BJ (cell line): ENCODE measurements around the gene ANKRD13B. TPM values are rescaled to one million over a fixed set of nuclear protein-coding genes. Genes with fewer than 3 reads are reported as not detected.

Source experiments
- CTCF ChIA-PET: fragments of 350-600 bp; formaldehyde crosslinking; extraction: SDS; loops from one replicate; lab custom pipeline; 2021; ENCODE audit warnings: antibody characterized with exemption, inconsistent platforms; lab: Yijun Ruan, JAX
- POLR2A ChIA-PET: fragments of 300-600 bp; sonication (Branson Sonifier 250); formaldehyde crosslinking; extraction: SDS; loops from one replicate; lab custom pipeline; 2021; ENCODE audit warnings: antibody characterized with exemption; lab: Charles Lee
- DNase-seq: peaks from one replicate; pipeline ENCODE4 v3.0.0-alpha.2; 2011; ENCODE audit warnings: low read depth
- H3K27me3 ChIP-seq: 2 replicates; pipeline ENCODE4 v1.6.0; 2011; ENCODE audit warnings: low read length; ENCODE audit not compliant: control insufficient read depth, insufficient read depth
- H3K36me3 ChIP-seq: 2 replicates; pipeline ENCODE4 v1.5.1; 2011; ENCODE audit warnings: low read length; ENCODE audit not compliant: control insufficient read depth, insufficient read depth
- H3K4me3 ChIP-seq: 2 replicates; pipeline ENCODE4 v1.5.1; 2011; ENCODE audit warnings: low read depth, mild to moderate bottlenecking, control low read depth, low read length
- polyA plus RNA-seq: library from polyadenylated mRNA; depleted of rRNA; stranded (reverse); fragments of >200 nt; gene quantifications from 2 replicates; pipeline ENCODE4 v1.2.3, GENCODE V29; 2011
- TF ChIP-seq, protein P1 (sequence below): IDR thresholded peaks from 2 replicates; pipeline ENCODE4 v1.5.1; 2011; ENCODE audit warnings: low read depth, mild to moderate bottlenecking, control low read depth, inconsistent platforms, low read length, moderate library complexity; ENCODE audit not compliant: insufficient read depth

Gene ANKRD13B
- polyA plus RNA-seq, 1 experiment = 3.1 TPM

DNA sequence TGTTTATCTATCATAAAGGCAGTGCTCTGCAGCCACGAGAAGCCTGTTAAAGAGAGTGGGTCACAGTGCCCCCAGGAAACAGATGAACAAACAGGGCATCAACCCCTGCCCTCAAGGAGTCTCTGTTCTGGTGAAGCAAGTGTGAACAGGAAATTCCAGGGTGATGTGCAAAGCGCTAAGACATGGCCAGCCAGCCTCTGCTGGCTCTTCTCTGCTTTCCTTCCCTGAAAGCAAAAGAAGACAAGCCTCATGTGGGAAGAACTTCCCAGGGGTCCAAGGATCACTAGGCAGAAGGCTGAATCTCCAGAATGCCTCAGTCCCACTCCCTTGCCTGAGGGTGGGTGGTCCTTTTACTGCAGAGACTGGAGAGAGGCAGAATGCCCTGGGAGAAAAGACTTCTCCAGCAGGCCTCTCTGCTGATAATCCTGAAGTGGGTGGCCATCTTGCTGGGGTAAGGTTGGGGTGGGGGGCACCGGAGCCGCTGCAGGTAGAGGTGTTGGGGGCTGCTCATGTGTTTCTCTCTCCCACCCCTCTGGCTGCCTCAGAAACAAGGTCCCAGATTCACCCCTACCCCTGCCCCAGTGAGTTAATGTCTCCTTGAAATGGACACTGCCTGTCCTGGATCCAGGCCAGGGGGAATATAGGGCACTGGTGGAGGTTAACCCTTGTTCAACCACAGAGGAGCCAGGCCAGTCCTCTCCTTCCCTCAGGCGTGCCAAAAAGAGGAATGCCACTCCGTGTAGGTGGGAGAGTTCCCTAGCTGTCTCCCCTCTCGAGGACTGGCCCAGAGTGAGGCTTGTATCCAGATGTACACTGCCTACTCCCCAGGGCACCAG lies 2.4 kb downstream of the ANKRD13B start:
- CTCF ChIA-PET = interaction anchor here (0.9 to 4.7 kb wide), 2 partner anchors 14 to 184 kb away, joined by 3 to 61 read pairs; no protein-coding TSS in a partner anchor
- TF ChIP-seq, protein P1, sequence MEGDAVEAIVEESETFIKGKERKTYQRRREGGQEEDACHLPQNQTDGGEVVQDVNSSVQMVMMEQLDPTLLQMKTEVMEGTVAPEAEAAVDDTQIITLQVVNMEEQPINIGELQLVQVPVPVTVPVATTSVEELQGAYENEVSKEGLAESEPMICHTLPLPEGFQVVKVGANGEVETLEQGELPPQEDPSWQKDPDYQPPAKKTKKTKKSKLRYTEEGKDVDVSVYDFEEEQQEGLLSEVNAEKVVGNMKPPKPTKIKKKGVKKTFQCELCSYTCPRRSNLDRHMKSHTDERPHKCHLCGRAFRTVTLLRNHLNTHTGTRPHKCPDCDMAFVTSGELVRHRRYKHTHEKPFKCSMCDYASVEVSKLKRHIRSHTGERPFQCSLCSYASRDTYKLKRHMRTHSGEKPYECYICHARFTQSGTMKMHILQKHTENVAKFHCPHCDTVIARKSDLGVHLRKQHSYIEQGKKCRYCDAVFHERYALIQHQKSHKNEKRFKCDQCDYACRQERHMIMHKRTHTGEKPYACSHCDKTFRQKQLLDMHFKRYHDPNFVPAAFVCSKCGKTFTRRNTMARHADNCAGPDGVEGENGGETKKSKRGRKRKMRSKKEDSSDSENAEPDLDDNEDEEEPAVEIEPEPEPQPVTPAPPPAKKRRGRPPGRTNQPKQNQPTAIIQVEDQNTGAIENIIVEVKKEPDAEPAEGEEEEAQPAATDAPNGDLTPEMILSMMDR = no peak
- Histone ChIP-seq H3K36me3 (no peaks in the 10 kb centered on the region), H3K27me3 (no peaks in the 10 kb centered on the region), H3K4me3 (no peak overlapping the region)
- POLR2A ChIA-PET = no interaction called here
- no peak for DNase-seq

- H3K4me3 ChIP-seq = no peak overlapping the region
- H3K36me3 ChIP-seq = no peaks in the 10 kb centered on the region
- POLR2A ChIA-PET = no interaction called here
- no peak for DNase-seq
- TF ChIP-seq, protein P1 = no peak
- CTCF ChIA-PET = interaction anchor here (0.9 kb wide), 1 partner anchor 183 kb away, joined by 3 read pairs; no protein-coding TSS in a partner anchor
- H3K27me3 ChIP-seq = no peaks in the 10 kb centered on the region
These were observed 3.2 kb downstream of the ANKRD13B start for GRCh38 chr17:29595943-29596774.

GRCh38 chr17:29596811-29597210 lies 3.9 kb downstream of the ANKRD13B start:
- Histone ChIP-seq H3K36me3 (no peaks in the 10 kb centered on the region), H3K4me3 (no peak overlapping the region), H3K27me3 (no peaks in the 10 kb centered on the region)
- CTCF ChIA-PET = interaction anchor here (0.6 to 1.3 kb wide), 3 partner anchors 23 to 44 kb away, joined by 3 to 6 read pairs (median 3); no protein-coding TSS in a partner anchor
- no peak for DNase-seq
- TF ChIP-seq, protein P1 = no peak
- POLR2A ChIA-PET = no interaction called here

DNA sequence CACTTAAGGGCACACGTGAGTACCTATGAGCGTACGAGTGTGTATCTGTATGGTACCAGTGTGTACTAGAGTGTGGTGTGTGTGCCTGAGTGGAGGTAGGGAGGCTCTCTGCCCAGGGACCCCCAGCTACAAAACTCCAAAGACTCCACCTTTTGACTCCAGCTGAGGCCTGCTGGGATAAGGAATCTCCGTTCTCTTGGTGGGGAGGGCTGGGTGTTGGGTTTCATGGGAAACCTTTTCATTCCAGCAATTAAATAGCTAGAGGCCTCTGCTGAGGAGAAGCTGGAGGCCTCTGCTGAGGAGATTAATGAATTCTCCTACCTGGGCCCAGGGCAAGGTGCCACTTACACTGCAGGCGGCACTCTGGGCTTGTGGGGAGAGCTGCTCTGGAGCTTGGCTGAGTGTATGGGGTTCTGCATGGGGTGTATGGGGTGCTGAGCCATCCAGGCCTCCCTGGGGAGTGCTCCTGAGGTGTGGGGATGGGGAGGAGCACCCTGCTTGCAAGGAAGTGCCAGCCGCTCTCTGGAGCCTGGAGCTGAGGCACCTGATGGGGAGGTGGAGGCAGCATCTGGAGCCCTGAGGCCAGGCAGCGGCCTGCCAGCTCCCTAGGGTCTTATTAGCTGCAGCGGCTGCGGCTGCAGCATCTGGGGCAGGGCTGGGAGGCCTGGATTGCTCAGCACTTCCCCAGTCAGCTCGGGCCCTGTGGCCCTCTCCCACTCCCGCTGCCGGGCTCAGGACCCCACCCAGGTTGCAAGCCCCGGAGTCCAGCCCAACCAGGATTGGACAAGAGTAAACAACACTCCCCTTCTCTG lies 4.6 kb downstream of the ANKRD13B start:
- TF ChIP-seq, protein P1 = no peak
- H3K27me3 ChIP-seq = no peaks in the 10 kb centered on the region
- no peak for DNase-seq
- no peak overlapping the region for H3K4me3 ChIP-seq
- ChIA-PET POLR2A (no interaction called here), CTCF (interaction anchor here (0.6 to 1.8 kb wide), 4 partner anchors 16 to 43 kb away, joined by 3 to 6 read pairs (median 4); no protein-coding TSS in a partner anchor)
- no peaks in the 10 kb centered on the region for H3K36me3 ChIP-seq
